IgD-negative memory B cell (primary cell): ENCODE data around the gene APH1B. TPM values are rescaled to one million over a fixed set of nuclear protein-coding genes. Genes with fewer than 3 reads are reported as not detected.

ENCODE experiments used
- H3K27ac Mint-ChIP-seq, 3 donors: one replicate each; pipeline ENCODE4 v1.8.0; 2020 to 2022; ENCODE audit warnings: mild to moderate bottlenecking in 3 of 3, mixed read lengths in 3 of 3, moderate library complexity in 1 of 3
- H3K27me3 Mint-ChIP-seq: one replicate; pipeline ENCODE4 v1.8.0; 2021; ENCODE audit warnings: mixed read lengths
- H3K36me3 Mint-ChIP-seq: one replicate; pipeline ENCODE4 v1.8.0; 2020; ENCODE audit warnings: mild to moderate bottlenecking, mixed read lengths
- H3K4me1 Mint-ChIP-seq, 3 donors: one replicate each; pipeline ENCODE4 v1.8.0; 2020 to 2022; ENCODE audit warnings: mixed read lengths in 3 of 3, mild to moderate bottlenecking in 1 of 3
- H3K4me3 Mint-ChIP-seq, 4 donors: one replicate each; pipeline ENCODE4 v1.8.0; 2020 to 2022; ENCODE audit warnings: mild to moderate bottlenecking in 4 of 4, mixed read lengths in 4 of 4, moderate library complexity in 3 of 4
- H3K9me3 Mint-ChIP-seq, 3 donors: one replicate each; pipeline ENCODE4 v1.8.0; 2020 to 2021; ENCODE audit warnings: mixed read lengths in 3 of 3, mild to moderate bottlenecking in 1 of 3
- polyA plus RNA-seq: library from polyadenylated mRNA; unstranded; fragments of 300-500 nt; fragmentation: Illumina TruSeq; gene quantifications from one replicate; pipeline ENCODE4 v1.2.3, GENCODE V29; 2021

APH1B gene
- polyA plus RNA-seq, 1 donor from 2014 or later: 18.5 TPM

GRCh38 chr15:63263519-63263918 is 13.9 kb upstream of the APH1B start:
- no peak overlapping the region for H3K4me3 Mint-ChIP-seq
- peaks cover 9% of the 10 kb centered on the region for H3K36me3 Mint-ChIP-seq
- H3K27me3 Mint-ChIP-seq: no peaks in the 10 kb centered on the region
- H3K27ac Mint-ChIP-seq: peak overlapping the region in 2 of 3 donors; percentile 40 to 53
- no peaks in the 10 kb centered on the region for H3K9me3 Mint-ChIP-seq
- H3K4me1 Mint-ChIP-seq: peaks cover 0 to 1% (median 0%) of the 10 kb centered on the region in 3 donors

- H3K9me3 Mint-ChIP-seq: no peaks in the 10 kb centered on the region
- H3K27ac Mint-ChIP-seq: no peak overlapping the region
- H3K36me3 Mint-ChIP-seq: peaks cover 7% of the 10 kb centered on the region
- H3K4me3 Mint-ChIP-seq: no peak overlapping the region
- no peaks in the 10 kb centered on the region for H3K27me3 Mint-ChIP-seq
- peaks cover 0 to 3% (median 0%) of the 10 kb centered on the region in 3 donors for H3K4me1 Mint-ChIP-seq
Measured at GRCh38 chr15:63264688-63265293, 12.6 kb upstream of the APH1B start.

DNA sequence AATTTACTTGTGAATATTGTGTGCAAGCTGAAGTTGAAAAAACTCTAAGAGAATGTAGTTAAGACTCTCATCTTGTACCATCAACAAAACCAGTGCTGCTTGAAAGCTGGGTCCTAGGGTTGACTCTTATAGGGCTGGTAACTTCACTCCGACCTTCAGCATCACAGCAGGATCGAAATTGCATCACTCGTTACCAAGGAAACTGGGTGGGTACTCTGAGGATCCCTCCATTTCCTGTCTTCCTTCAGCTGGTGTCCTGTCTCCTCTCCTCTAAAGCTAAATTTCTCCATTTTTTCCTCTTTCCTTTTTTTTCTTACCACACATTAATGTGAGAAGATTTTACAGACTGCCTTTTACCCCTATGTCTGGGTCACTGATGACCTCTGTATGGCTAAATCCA is 3.0 kb upstream of the APH1B start:
- H3K27ac Mint-ChIP-seq: peak overlapping the region in 1 of 3 donors; percentile 84
- H3K27me3 Mint-ChIP-seq: no peaks in the 10 kb centered on the region
- H3K4me3 Mint-ChIP-seq: peak overlapping the region in 1 of 4 donors; percentile 3
- peaks cover 2% of the 10 kb centered on the region for H3K36me3 Mint-ChIP-seq
- peaks cover 13 to 29% (median 15%) of the 10 kb centered on the region in 3 donors for H3K4me1 Mint-ChIP-seq
- H3K9me3 Mint-ChIP-seq: no peaks in the 10 kb centered on the region

- Mint-ChIP-seq H3K27ac (peak overlapping the region; percentile 41 to 64 (median 60)), H3K4me1 (peaks cover 13 to 30% (median 17%) of the 10 kb centered on the region in 3 donors), H3K4me3 (peak overlapping the region; percentile 82 to 96 (median 88)), H3K36me3 (no peaks in the 10 kb centered on the region), H3K27me3 (no peaks in the 10 kb centered on the region), H3K9me3 (no peaks in the 10 kb centered on the region)
Measured at GRCh38 chr15:63276342-63277037, 915 bp upstream of the APH1B start.

GRCh38 chr15:63277893-63278456 is 570 bp downstream of the APH1B start:
- Mint-ChIP-seq H3K27ac (peak overlapping the region; percentile 55 to 97 (median 63)), H3K27me3 (no peaks in the 10 kb centered on the region), H3K4me3 (peak overlapping the region; percentile 81 to 95 (median 88)), H3K36me3 (no peaks in the 10 kb centered on the region), H3K9me3 (no peaks in the 10 kb centered on the region), H3K4me1 (peaks cover 14 to 30% (median 17%) of the 10 kb centered on the region in 3 donors)

GRCh38 chr15:63283126-63283525 is 5.7 kb downstream of the APH1B start:
- Mint-ChIP-seq H3K27ac (no peak overlapping the region), H3K27me3 (no peaks in the 10 kb centered on the region), H3K4me1 (peaks cover 12 to 14% (median 13%) of the 10 kb centered on the region in 3 donors), H3K9me3 (no peaks in the 10 kb centered on the region), H3K36me3 (peaks cover 5% of the 10 kb centered on the region), H3K4me3 (peak overlapping the region in 1 of 4 donors; percentile 79)

DNA sequence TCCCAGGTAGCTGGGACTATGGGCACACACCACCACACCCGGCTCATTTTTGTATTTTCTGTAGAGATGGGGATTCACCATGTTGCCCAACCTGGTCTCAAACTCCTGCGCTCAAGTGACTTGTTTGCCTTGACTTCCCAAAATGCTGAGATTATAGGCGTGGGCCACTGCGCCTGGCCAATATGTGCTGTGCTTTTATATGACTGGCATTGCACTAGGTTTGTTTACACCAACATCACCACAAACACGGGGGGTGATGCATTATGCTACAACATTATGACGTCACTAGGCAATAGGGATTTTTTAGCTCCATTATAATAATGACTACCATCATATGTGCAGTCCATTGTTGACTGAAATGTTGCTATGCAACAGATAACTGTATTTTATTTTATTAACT is 6.9 kb downstream of the APH1B start:
- H3K4me3 Mint-ChIP-seq: no peak overlapping the region
- H3K4me1 Mint-ChIP-seq: peaks cover 2 to 8% (median 6%) of the 10 kb centered on the region in 3 donors
- H3K27me3 Mint-ChIP-seq: no peaks in the 10 kb centered on the region
- no peak overlapping the region for H3K27ac Mint-ChIP-seq
- no peaks in the 10 kb centered on the region for H3K9me3 Mint-ChIP-seq
- peaks cover 5% of the 10 kb centered on the region for H3K36me3 Mint-ChIP-seq

GRCh38 chr15:63287109-63287508 is 9.7 kb downstream of the APH1B start:
- no peak overlapping the region for H3K27ac Mint-ChIP-seq
- H3K4me3 Mint-ChIP-seq: no peak overlapping the region
- H3K9me3 Mint-ChIP-seq: no peaks in the 10 kb centered on the region
- H3K36me3 Mint-ChIP-seq: peaks cover 8% of the 10 kb centered on the region
- no peaks in the 10 kb centered on the region for H3K27me3 Mint-ChIP-seq
- H3K4me1 Mint-ChIP-seq: peaks cover 0 to 7% (median 6%) of the 10 kb centered on the region in 3 donors

GRCh38 chr15:63288342-63288741 is 10.9 kb downstream of the APH1B start:
- Mint-ChIP-seq H3K4me3 (no peak overlapping the region), H3K27ac (no peak overlapping the region), H3K36me3 (peaks cover 5% of the 10 kb centered on the region), H3K27me3 (no peaks in the 10 kb centered on the region), H3K4me1 (peaks cover 4 to 11% (median 11%) of the 10 kb centered on the region in 3 donors), H3K9me3 (no peaks in the 10 kb centered on the region)

DNA sequence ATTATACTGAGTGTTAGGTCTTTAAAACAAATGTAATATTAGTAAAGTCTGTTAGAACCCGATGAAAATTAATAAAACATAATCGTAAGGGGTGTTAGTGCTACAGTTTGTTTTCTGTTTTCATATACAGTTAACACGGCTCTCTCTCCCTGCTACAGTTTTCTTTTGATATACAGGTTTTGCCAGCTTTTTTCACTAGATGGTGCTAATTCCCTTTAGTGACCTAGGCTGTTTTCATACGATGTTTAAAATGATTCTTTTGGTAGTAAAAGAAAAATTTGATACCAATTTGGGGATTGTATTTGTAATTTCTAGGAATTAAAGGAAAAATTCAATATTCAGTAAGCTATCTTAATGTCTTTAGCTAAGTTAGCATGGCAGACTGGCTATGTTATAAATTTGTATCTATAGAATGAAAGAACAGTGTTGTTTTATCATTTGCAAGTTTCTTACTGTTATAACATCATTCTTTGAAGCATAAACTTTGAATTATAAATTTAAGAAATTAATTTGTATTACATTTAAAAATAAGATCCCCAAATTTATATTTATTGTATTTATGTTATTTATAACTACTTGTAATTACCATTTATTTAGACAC is 11.5 kb downstream of the APH1B start:
- no peak overlapping the region for H3K4me3 Mint-ChIP-seq
- peaks cover 5% of the 10 kb centered on the region for H3K36me3 Mint-ChIP-seq
- no peaks in the 10 kb centered on the region for H3K9me3 Mint-ChIP-seq
- H3K27ac Mint-ChIP-seq: no peak overlapping the region
- peaks cover 4 to 11% (median 7%) of the 10 kb centered on the region in 3 donors for H3K4me1 Mint-ChIP-seq
- no peaks in the 10 kb centered on the region for H3K27me3 Mint-ChIP-seq

- Mint-ChIP-seq H3K27me3 (no peaks in the 10 kb centered on the region), H3K27ac (no peak overlapping the region), H3K36me3 (peaks cover 3% of the 10 kb centered on the region), H3K9me3 (no peaks in the 10 kb centered on the region), H3K4me1 (peaks cover 8 to 11% (median 9%) of the 10 kb centered on the region in 3 donors), H3K4me3 (no peak overlapping the region)
Measured at GRCh38 chr15:63291507-63291906, 14.1 kb downstream of the APH1B start.

GRCh38 chr15:63292241-63292640 is 14.8 kb downstream of the APH1B start:
- Mint-ChIP-seq H3K36me3 (peaks cover 3% of the 10 kb centered on the region), H3K27me3 (no peaks in the 10 kb centered on the region), H3K9me3 (no peaks in the 10 kb centered on the region), H3K4me1 (peaks cover 8 to 11% (median 9%) of the 10 kb centered on the region in 3 donors), H3K4me3 (no peak overlapping the region), H3K27ac (no peak overlapping the region)

- Mint-ChIP-seq H3K4me1 (peaks cover 8 to 11% (median 9%) of the 10 kb centered on the region in 3 donors), H3K9me3 (no peaks in the 10 kb centered on the region), H3K4me3 (no peak overlapping the region), H3K27ac (peak overlapping the region in 1 of 3 donors; percentile 80), H3K36me3 (peaks cover 3% of the 10 kb centered on the region), H3K27me3 (no peaks in the 10 kb centered on the region)
Measured at GRCh38 chr15:63292771-63293170, 15.4 kb downstream of the APH1B start.

DNA sequence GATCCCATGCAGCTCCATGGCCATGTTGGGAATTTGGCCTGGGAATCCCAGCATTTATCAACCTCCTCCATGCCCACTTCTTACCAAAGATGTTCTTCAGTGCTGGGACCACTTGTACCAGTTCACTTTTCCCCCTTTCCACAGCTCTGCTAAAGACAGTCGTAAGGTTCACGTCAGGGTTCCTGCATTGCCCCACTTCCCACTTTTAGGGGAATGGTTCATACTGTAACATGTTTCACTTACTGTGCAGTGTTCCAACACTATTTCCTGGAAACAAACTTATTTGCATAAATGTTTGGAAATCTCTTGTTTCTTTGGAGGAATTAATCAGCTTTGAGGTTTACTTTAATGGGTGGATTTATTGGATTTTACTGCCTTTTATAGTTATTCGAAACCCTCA is 17.0 kb downstream of the APH1B start:
- H3K9me3 Mint-ChIP-seq: no peaks in the 10 kb centered on the region
- no peak overlapping the region for H3K4me3 Mint-ChIP-seq
- H3K4me1 Mint-ChIP-seq: peaks cover 5 to 9% (median 8%) of the 10 kb centered on the region in 3 donors
- no peaks in the 10 kb centered on the region for H3K27me3 Mint-ChIP-seq
- H3K36me3 Mint-ChIP-seq: peaks cover 3% of the 10 kb centered on the region
- no peak overlapping the region for H3K27ac Mint-ChIP-seq

DNA sequence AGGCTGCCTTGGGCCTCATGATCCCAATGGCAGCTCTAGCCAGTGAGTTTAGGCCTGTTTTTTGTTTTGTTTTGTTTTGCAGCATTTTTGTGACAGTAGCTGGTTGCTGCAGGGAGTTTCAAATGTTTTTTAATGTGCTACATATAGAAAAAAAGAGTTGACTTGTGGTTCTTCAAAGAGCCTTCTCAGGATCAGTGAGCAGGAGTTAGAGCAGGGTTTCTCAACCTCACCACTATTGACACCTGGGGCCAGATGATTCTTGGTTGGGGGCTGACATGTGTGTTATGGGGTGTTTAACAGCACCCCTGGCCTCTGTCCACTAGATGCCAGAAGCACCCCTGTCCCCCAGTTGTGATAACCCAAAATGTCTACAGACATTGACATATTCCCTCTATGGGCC is 17.9 kb downstream of the APH1B start:
- no peaks in the 10 kb centered on the region for H3K27me3 Mint-ChIP-seq
- H3K36me3 Mint-ChIP-seq: peaks cover 3% of the 10 kb centered on the region
- H3K4me3 Mint-ChIP-seq: no peak overlapping the region
- peaks cover 5 to 9% (median 8%) of the 10 kb centered on the region in 3 donors for H3K4me1 Mint-ChIP-seq
- no peak overlapping the region for H3K27ac Mint-ChIP-seq
- no peaks in the 10 kb centered on the region for H3K9me3 Mint-ChIP-seq
